Ovary (tissue), 3 donors: ENCODE measurements around the gene TMUB1.

Experiments used
- CTCF ChIP-seq, 3 donors: fragments of 450-650 bp in 2 of 3; fragments of 200-600 bp in 1 of 3; IDR thresholded peaks; one replicate each; pipeline versions ENCODE4 v1.5.1 to v1.8.0; 2016 to 2022; ENCODE audit warnings: antibody characterized with exemption in 3 of 3, mild to moderate bottlenecking in 1 of 3
- EP300 ChIP-seq: sonication (generic); formaldehyde crosslinking; IDR thresholded peaks from one replicate; pipeline ENCODE4 v1.6.1; 2017; ENCODE audit warnings: antibody characterized with exemption
- POLR2A ChIP-seq: fragments of 450-650 bp; IDR thresholded peaks from one replicate; pipeline ENCODE4 v1.6.1; 2017; ENCODE audit warnings: antibody characterized with exemption, mild to moderate bottlenecking, moderate library complexity
- donor health status: DM: no; HTN: no; CAD: no.

- TF ChIP-seq POLR2A = no peak
- TF ChIP-seq CTCF (IDR thresholded peaks at IDR 0.05) = no peak
- no peak for TF ChIP-seq EP300
Observed at GRCh38 chr7:151095123-151095797, 12.0 kb upstream of the TMUB1 start.
